ENCODE measurements around the gene AKIRIN2.

Gene AKIRIN2

DNA sequence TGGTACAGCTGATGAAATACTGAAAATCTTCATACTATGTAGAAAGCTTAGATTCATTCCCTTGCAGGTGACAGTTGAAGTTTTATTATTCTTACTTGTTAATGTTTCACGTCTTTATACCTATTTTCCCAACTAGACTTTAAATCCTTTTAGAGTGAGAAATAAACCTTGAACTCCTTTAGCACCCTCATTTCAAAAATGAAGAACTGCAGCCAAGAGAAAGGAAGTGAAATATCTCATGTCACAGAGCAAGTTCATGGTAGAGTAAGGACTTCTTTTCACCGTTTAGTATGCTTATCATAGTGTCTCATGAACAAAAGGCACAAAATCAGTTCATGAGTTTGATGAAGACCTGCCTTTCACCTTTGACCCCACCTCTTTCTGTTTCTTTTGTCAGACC, 73.6 kb downstream of the AKIRIN2 start:
- Mint-ChIP-seq H3K4me1 (ENCODE audit: low read depth) (no peaks in the 10 kb centered on the region), H3K36me3 (ENCODE audit: low read depth) (peaks cover 43% of the 10 kb centered on the region), H3K4me3 (no peak overlapping the region), H3K27ac (no peak overlapping the region), H3K9me3 (no peaks in the 10 kb centered on the region), H3K27me3 (no peaks in the 10 kb centered on the region)

Data from stimulated activated naive CD8-positive, alpha-beta T cell treated with anti-CD3 and anti-CD28 coated beads, Interleukin-15, Interleukin-2, amounts not matched to agents 100 ng/mL and 50 ng/mL, for 24 hours (primary cell).